ENCODE measurements around the gene TIAM2.

DNA sequence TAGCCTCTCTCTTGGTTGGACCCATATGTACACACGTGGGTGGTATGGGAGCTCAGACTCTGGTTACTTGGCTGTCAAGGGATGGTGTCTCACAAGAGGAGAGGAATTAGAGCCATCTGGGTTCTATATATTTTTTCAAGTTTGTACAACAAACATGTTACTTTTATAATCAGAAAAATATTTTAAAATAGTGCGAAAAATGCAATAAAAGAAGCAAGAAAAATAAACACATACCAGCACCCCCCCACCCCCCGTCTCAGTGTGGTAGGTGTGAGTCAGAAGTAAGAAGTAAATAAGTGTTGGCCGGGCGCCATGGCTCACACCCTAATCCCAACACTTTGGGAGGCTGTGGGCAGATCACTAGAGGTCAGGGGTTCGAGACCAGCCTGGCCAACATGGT lies 2.1 kb upstream of the TIAM2 start:
- TF ChIP-seq WRNIP1 (IDR thresholded peaks at IDR 0.05; ENCODE audit: borderline replicate concordance, low read depth, low read length) (no peak), MXI1 (IDR thresholded peaks at IDR 0.05; ENCODE audit: low read depth, low read length) (no peak), CBX3 (IDR thresholded peaks at IDR 0.05; ENCODE audit: borderline replicate concordance, low read depth) (no peak), POLR2AphosphoS5 (IDR thresholded peaks at IDR 0.05; ENCODE audit: low read length) (no peak), BACH1 (IDR thresholded peaks at IDR 0.05; ENCODE audit: borderline replicate concordance) (no peak), EZH2 (IDR thresholded peaks at IDR 0.05; ENCODE audit: borderline replicate concordance, control insufficient read depth, low read depth, low read length) (no peak), HCFC1 (IDR thresholded peaks at IDR 0.05; ENCODE audit: low read length) (no peak), EED (IDR thresholded peaks at IDR 0.05; ENCODE audit: low read depth) (no peak), CEBPB (IDR thresholded peaks at IDR 0.05; ENCODE audit: borderline replicate concordance in 1 of 2, low read depth in 2 of 2, low read length in 2 of 2) (no peak), POLR2A (IDR thresholded peaks at IDR 0.05; ENCODE audit: low read depth, low read length) (no peak)
- TF ChIP-seq, protein P1, sequence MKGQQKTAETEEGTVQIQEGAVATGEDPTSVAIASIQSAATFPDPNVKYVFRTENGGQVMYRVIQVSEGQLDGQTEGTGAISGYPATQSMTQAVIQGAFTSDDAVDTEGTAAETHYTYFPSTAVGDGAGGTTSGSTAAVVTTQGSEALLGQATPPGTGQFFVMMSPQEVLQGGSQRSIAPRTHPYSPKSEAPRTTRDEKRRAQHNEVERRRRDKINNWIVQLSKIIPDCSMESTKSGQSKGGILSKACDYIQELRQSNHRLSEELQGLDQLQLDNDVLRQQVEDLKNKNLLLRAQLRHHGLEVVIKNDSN (IDR thresholded peaks at IDR 0.05; ENCODE audit: borderline replicate concordance, extremely low read length, insufficient read depth, low read depth, low read length): no peak
- TF ChIP-seq, protein P2, sequence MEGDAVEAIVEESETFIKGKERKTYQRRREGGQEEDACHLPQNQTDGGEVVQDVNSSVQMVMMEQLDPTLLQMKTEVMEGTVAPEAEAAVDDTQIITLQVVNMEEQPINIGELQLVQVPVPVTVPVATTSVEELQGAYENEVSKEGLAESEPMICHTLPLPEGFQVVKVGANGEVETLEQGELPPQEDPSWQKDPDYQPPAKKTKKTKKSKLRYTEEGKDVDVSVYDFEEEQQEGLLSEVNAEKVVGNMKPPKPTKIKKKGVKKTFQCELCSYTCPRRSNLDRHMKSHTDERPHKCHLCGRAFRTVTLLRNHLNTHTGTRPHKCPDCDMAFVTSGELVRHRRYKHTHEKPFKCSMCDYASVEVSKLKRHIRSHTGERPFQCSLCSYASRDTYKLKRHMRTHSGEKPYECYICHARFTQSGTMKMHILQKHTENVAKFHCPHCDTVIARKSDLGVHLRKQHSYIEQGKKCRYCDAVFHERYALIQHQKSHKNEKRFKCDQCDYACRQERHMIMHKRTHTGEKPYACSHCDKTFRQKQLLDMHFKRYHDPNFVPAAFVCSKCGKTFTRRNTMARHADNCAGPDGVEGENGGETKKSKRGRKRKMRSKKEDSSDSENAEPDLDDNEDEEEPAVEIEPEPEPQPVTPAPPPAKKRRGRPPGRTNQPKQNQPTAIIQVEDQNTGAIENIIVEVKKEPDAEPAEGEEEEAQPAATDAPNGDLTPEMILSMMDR (IDR thresholded peaks at IDR 0.05 in 2 of 3, conservative IDR thresholded peaks at IDR 0.05 in 1 of 3; ENCODE audit: control insufficient read depth in 2 of 3, extremely low read depth in 1 of 3, insufficient read depth in 1 of 3, low read depth in 3 of 3, low read length in 3 of 3): no peak

Measured in GM12878 (cell line).